Bronchial epithelial cell (primary cell): Measurements from ENCODE around the gene ULBP3. TPM values are rescaled to one million over a fixed set of nuclear protein-coding genes. Genes with fewer than 3 reads are reported as not detected.

ENCODE experiments used
- DNase-seq: peaks from one replicate; pipeline ENCODE4 v3.0.0-alpha.2; 2010; ENCODE audit warnings: low read depth
- FAIRE-seq: peaks from 2 replicates; lab custom pipeline; 2011; peaks lifted over from hg19 to GRCh38; lab: Jason Lieb, UNC
- H3K27me3 ChIP-seq: 2 replicates; pipeline ENCODE4 v1.5.1; 2011; ENCODE audit warnings: low read length; ENCODE audit not compliant: control insufficient read depth, insufficient read depth
- H3K36me3 ChIP-seq: 2 replicates; pipeline ENCODE4 v1.5.1; 2011; ENCODE audit warnings: low read length; ENCODE audit not compliant: control insufficient read depth, insufficient read depth
- H3K4me3 ChIP-seq: 2 replicates; pipeline ENCODE4 v1.5.1; 2011; ENCODE audit warnings: mild to moderate bottlenecking, low read depth, low read length, control low read depth
- total RNA-seq: library from RNA; depleted of rRNA; stranded (reverse); fragments of >200 nt; gene quantifications from 2 replicates; pipeline ENCODE4 v1.2.1, GENCODE V29; 2014
- TF ChIP-seq, protein P1 (sequence below): IDR thresholded peaks from 2 replicates; pipeline ENCODE4 v1.5.1; 2011; ENCODE audit warnings: mild to moderate bottlenecking, moderate library complexity, low read length, control low read depth, inconsistent platforms; ENCODE audit not compliant: insufficient read depth, severe bottlenecking

Gene ULBP3
- total RNA-seq, 1 donor from 2014 or later: 11.1 TPM

DNA sequence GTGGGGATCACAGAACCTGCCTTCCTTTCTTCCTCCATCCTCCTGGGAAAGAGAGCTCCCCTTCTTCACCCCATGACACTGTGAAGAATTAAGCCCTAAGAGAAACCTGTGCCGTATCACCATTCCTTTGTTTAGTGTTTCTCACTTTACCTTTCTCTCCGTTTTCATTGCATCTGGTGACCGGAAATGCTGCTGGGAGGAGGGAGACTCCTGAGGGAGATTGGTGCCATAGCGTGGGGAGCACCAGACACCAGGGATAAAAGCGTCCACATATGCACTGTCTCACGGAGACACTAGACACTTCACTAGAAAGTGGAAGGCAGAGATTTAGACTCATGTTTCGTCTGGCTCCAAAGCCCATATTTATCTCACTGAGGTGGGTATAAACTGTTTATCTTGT, 15.5 kb upstream of the ULBP3 start:
- Histone ChIP-seq H3K36me3 (no peaks in the 10 kb centered on the region), H3K27me3 (no peaks in the 10 kb centered on the region), H3K4me3 (no peak overlapping the region)
- DNase-seq (no peak), FAIRE-seq (no peak)
- TF ChIP-seq, protein P1, sequence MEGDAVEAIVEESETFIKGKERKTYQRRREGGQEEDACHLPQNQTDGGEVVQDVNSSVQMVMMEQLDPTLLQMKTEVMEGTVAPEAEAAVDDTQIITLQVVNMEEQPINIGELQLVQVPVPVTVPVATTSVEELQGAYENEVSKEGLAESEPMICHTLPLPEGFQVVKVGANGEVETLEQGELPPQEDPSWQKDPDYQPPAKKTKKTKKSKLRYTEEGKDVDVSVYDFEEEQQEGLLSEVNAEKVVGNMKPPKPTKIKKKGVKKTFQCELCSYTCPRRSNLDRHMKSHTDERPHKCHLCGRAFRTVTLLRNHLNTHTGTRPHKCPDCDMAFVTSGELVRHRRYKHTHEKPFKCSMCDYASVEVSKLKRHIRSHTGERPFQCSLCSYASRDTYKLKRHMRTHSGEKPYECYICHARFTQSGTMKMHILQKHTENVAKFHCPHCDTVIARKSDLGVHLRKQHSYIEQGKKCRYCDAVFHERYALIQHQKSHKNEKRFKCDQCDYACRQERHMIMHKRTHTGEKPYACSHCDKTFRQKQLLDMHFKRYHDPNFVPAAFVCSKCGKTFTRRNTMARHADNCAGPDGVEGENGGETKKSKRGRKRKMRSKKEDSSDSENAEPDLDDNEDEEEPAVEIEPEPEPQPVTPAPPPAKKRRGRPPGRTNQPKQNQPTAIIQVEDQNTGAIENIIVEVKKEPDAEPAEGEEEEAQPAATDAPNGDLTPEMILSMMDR: no peak

DNA sequence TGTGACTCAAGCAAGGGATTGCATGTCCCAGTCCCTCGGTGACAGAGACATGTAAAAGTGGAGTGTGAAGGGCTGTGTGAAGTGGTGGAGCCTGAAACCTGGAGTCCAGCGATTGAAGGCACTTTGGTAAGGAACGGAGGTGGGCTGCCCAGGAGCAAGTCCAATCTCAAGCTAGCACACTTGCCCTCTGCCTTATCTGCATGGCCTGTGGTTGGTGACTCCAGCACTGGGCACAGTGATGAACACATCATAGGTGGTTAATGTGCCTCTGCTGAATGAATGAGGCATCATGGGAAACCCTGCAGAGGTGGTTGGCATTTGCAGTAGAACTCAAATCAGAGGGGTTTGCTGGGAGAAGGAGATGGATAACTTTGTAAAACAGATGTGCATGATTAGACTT, 14.9 kb upstream of the ULBP3 start:
- H3K4me3 ChIP-seq: no peak overlapping the region
- FAIRE-seq: no peak
- DNase-seq: no peak
- H3K36me3 ChIP-seq: no peaks in the 10 kb centered on the region
- no peaks in the 10 kb centered on the region for H3K27me3 ChIP-seq
- TF ChIP-seq, protein P1: no peak

DNA sequence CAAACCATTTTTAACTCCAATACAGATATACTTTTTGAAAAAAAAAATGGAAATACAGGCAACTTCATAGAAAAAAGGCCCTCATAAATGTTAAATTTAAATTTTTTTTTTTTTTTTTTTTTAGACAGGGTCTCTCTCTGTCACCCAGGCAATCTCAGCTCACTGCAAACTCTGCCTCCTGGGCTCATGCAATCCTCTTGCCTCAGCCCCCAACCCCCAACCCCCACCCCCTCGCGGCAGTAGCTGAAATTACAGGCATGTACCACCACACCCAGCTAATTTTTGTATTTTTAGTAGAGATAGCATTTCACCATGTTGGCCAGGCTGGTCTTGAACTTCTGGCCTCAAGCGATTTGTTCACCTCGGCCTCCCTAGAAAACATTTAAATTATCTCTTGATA, 12.8 kb upstream of the ULBP3 start:
- H3K27me3 ChIP-seq: no peaks in the 10 kb centered on the region
- FAIRE-seq (no peak), DNase-seq (no peak)
- H3K36me3 ChIP-seq: no peaks in the 10 kb centered on the region
- H3K4me3 ChIP-seq: no peak overlapping the region
- TF ChIP-seq, protein P1: no peak

DNA sequence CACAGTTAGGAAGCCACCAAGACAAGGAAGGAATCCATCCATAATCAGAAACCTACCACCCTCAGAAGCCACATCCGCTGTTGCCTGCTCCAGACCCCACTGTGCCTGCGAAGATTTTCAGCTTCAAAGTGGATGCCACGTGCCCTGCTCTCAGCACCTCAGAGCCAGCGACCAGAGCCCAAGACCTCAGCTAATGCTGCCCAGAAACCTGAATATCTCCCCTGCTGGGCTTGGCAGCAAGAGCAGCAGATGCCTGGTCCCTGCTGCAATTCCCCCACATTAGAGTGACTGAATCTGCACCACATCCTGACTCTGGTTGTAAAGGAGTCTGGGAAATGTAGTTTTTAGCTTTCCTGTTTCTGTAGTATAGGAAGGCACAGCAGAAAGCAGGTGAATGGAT, 10.7 kb upstream of the ULBP3 start:
- no peak overlapping the region for H3K4me3 ChIP-seq
- no peaks in the 10 kb centered on the region for H3K36me3 ChIP-seq
- FAIRE-seq (no peak), DNase-seq (no peak)
- TF ChIP-seq, protein P1: no peak
- H3K27me3 ChIP-seq: no peaks in the 10 kb centered on the region

DNA sequence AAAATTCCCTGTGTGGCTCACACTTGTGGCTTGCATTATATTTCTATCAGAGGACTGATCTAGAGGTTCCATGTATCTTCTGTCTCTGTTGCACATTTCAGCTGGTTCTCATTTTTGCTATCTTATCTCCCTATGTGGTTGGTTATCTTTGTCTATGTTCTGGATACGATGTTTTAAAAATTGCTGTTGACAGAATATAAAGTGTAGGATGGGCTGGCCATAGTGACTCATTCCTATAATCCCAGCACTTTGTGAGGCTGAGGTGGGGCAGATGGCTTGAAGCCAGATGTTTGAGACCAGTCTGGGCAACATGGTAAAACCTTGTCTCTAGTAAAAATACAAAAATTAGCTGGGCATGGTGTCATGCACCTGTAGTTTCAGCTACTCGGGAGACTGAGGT, 9.9 kb upstream of the ULBP3 start:
- FAIRE-seq (no peak), DNase-seq (peak; percentile 77)
- no peaks in the 10 kb centered on the region for H3K36me3 ChIP-seq
- H3K27me3 ChIP-seq: no peaks in the 10 kb centered on the region
- TF ChIP-seq, protein P1: no peak
- H3K4me3 ChIP-seq: no peak overlapping the region

DNA sequence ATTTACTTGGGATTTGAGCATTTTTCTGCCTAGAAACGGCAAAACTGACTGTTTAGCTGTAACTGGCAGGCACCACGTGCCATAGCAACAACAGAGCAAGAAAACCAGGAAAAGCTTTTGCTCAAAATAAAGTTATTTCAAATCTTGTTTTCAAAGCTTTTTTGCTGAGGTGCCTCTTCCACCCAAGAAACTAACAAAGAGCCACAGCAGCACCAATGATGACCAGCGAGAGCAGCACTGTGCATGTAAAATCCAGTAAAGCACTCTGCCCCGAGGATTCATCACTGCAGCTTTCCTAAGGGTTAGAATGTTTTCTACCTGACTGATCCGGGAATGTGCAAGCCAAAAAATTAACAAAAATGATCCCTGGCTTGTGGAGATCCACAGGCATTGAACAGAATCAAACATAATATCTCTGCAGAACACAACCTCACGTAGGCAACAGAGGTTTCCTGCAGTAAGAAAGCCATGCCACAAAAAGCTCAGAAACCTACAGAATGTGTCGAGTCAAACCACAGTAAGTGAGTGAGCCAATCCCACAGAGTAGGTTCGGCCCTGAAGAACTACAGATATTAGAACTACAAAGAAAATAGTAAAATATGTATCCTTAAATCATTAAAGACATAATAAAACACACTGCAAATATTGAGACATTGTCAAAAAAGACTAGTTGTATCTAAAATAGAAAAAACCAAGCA, 7.4 kb upstream of the ULBP3 start:
- Histone ChIP-seq H3K36me3 (no peaks in the 10 kb centered on the region), H3K4me3 (no peak overlapping the region), H3K27me3 (no peaks in the 10 kb centered on the region)
- TF ChIP-seq, protein P1: peak; percentile 24
- DNase-seq: no peak
- FAIRE-seq: no peak
